ENCODE measurements around the gene PSME3IP1. TPM values are rescaled to one million over a fixed set of nuclear protein-coding genes. Genes with fewer than 3 reads are reported as not detected.
A peak's percentile ranks its signal among the peaks of the same experiment; 100 is the strongest.
"Not testable (repeated sequence)": the region's sequence is repeated elsewhere in the genome, so short reads cannot be mapped to it uniquely, and the experiment has no call there.

Gene PSME3IP1
- total RNA-seq, 1 experiment from 2014 or later: 98.4 TPM

DNA sequence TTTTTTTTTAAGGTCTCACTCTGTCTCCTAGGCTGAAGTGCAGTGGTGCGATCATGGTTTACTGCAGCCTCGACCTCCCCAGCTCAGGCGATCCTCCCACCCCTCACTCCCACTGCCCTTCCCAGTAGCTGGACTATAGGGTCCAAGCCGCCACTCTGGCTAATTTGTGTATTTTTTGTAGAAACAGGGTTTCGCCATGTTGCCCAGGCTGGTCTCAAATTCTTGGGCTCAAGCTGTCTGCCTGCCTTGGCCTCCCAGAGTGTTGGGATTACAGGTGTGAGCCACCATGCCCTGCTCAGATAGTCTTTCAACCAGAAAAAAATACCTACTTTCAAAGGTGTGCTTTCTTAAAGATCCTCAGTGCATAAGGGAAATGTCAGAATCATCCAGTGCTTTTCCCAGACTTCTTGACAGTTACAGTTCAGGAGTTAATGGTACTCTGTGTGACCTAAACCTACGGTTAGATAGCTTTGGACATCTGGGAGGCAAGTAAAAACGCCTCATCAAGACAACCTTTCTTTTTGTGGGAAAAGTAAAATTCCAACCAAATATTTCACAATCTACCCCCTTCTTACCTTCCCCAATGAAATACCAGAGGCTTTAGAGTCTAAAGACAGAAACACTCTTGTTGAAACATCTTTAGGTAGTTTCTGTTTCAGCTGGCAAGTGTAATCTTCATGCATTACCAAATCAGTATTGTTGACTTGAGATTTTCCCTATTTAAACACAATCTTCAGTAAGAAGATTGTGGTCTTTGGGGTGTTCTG is 7.1 kb upstream of the PSME3IP1 start:
- H3K9ac ChIP-seq (ENCODE audit: low read length): no peak overlapping the region
- H3K27ac ChIP-seq (ENCODE audit: low read length): no peak overlapping the region
- no peaks in the 10 kb centered on the region for H4K20me1 ChIP-seq (ENCODE audit: insufficient read depth, low read depth, low read length)
- no peaks in the 10 kb centered on the region for H3K9me3 ChIP-seq (ENCODE audit: low read length)
- no peak overlapping the region for H2AFZ ChIP-seq (ENCODE audit: low read length)
- H3K9me2 ChIP-seq (replicated peaks; ENCODE audit: insufficient read depth, low read length): no peaks in the 10 kb centered on the region
- peaks cover 98% of the 10 kb centered on the region for H3K79me2 ChIP-seq (ENCODE audit: low read length)
- peaks cover 34% of the 10 kb centered on the region for H3K4me1 ChIP-seq (ENCODE audit: low read length)
- H3K27me3 ChIP-seq (ENCODE audit: low read length): no peaks in the 10 kb centered on the region
- H3K4me2 ChIP-seq (ENCODE audit: low read depth, low read length, poor library complexity, severe bottlenecking): no peak overlapping the region
- no peak for DNase-seq
- H3K36me3 ChIP-seq (ENCODE audit: insufficient read depth, low read length): peaks cover 3% of the 10 kb centered on the region
- no peak overlapping the region for H3K4me3 ChIP-seq (ENCODE audit: low read length)

DNA sequence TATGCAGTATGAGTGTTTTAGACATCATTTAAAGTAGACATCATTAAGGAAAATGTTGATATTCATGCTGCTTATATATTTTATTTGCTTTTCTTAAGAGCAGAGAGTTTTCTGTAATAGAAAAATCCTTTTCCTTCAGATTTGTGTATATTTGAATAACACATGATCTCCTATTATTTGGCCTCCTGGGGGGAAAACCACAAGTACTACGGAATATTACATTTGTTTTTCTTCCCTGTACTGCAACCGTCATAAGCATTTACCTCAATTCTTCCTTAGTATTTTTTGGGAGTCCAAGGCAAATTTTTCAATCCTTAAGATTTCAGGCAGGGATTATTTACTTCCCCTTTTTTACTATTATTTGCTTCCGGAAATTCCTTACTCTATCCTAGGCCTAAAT is 6.3 kb upstream of the PSME3IP1 start:
- H3K36me3 ChIP-seq (ENCODE audit: insufficient read depth, low read length): peaks cover 3% of the 10 kb centered on the region
- no peak overlapping the region for H2AFZ ChIP-seq (ENCODE audit: low read length)
- H3K79me2 ChIP-seq (ENCODE audit: low read length): peaks cover 98% of the 10 kb centered on the region
- H3K9me3 ChIP-seq (ENCODE audit: low read length): no peaks in the 10 kb centered on the region
- DNase-seq: no peak
- H3K9me2 ChIP-seq (replicated peaks; ENCODE audit: insufficient read depth, low read length): no peaks in the 10 kb centered on the region
- no peak overlapping the region for H3K9ac ChIP-seq (ENCODE audit: low read length)
- H3K4me2 ChIP-seq (ENCODE audit: low read depth, low read length, poor library complexity, severe bottlenecking): peak overlapping the region; percentile 23
- H3K4me1 ChIP-seq (ENCODE audit: low read length): peaks cover 38% of the 10 kb centered on the region
- no peaks in the 10 kb centered on the region for H4K20me1 ChIP-seq (ENCODE audit: insufficient read depth, low read depth, low read length)
- H3K27me3 ChIP-seq (ENCODE audit: low read length): no peaks in the 10 kb centered on the region
- no peak overlapping the region for H3K4me3 ChIP-seq (ENCODE audit: low read length)
- H3K27ac ChIP-seq (ENCODE audit: low read length): 0 out of 2 replicates have a peak overlapping the region, but pooled peaks have one; percentile 24

GRCh38 chr16:57191056-57191571 is 5.3 kb upstream of the PSME3IP1 start:
- H3K79me2 ChIP-seq (ENCODE audit: low read length): peaks cover 97% of the 10 kb centered on the region
- no peaks in the 10 kb centered on the region for H3K27me3 ChIP-seq (ENCODE audit: low read length)
- no peak overlapping the region for H2AFZ ChIP-seq (ENCODE audit: low read length)
- DNase-seq: no peak
- H3K9me2 ChIP-seq (replicated peaks; ENCODE audit: insufficient read depth, low read length): no peaks in the 10 kb centered on the region
- H3K9ac ChIP-seq (ENCODE audit: low read length): no peak overlapping the region
- H3K4me1 ChIP-seq (ENCODE audit: low read length): peaks cover 38% of the 10 kb centered on the region
- no peaks in the 10 kb centered on the region for H4K20me1 ChIP-seq (ENCODE audit: insufficient read depth, low read depth, low read length)
- peaks cover 3% of the 10 kb centered on the region for H3K36me3 ChIP-seq (ENCODE audit: insufficient read depth, low read length)
- H3K4me3 ChIP-seq (ENCODE audit: low read length): no peak overlapping the region
- H3K27ac ChIP-seq (ENCODE audit: low read length): no peak overlapping the region
- no peak overlapping the region for H3K4me2 ChIP-seq (ENCODE audit: low read depth, low read length, poor library complexity, severe bottlenecking)
- H3K9me3 ChIP-seq (ENCODE audit: low read length): no peaks in the 10 kb centered on the region

DNA sequence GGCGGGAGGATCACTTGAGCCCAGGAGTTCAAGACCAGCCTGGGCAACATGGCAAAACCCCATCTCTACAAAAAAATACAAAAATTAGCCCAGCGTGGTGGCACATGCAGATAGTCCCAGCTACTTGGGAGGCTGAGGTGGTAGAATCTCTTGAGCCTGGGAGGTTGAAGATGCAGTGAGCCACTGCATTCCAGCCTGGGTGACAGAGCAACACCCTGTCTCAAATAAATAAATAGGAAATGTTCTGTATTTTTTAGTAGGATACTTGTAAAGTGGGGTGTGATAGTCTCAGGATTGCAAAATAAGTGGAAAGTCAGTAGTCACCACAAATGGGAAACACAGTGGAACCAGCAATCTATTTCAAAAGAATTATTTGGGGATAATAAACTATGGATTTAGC is 4.3 kb upstream of the PSME3IP1 start:
- Histone ChIP-seq H3K9me3 (ENCODE audit: low read length) (no peaks in the 10 kb centered on the region), H3K4me1 (ENCODE audit: low read length) (peaks cover 38% of the 10 kb centered on the region), H3K79me2 (ENCODE audit: low read length) (peaks cover 96% of the 10 kb centered on the region), H3K9ac (ENCODE audit: low read length) (no peak overlapping the region), H3K27me3 (ENCODE audit: low read length) (no peaks in the 10 kb centered on the region), H3K36me3 (ENCODE audit: insufficient read depth, low read length) (peaks cover 3% of the 10 kb centered on the region), H3K4me3 (ENCODE audit: low read length) (no peak overlapping the region), H3K4me2 (ENCODE audit: low read depth, low read length, poor library complexity, severe bottlenecking) (no peak overlapping the region), H4K20me1 (ENCODE audit: insufficient read depth, low read depth, low read length) (no peaks in the 10 kb centered on the region), H2AFZ (ENCODE audit: low read length) (no peak overlapping the region), H3K27ac (ENCODE audit: low read length) (no peak overlapping the region), H3K9me2 (replicated peaks; ENCODE audit: insufficient read depth, low read length) (no peaks in the 10 kb centered on the region)
- no peak for DNase-seq

DNA sequence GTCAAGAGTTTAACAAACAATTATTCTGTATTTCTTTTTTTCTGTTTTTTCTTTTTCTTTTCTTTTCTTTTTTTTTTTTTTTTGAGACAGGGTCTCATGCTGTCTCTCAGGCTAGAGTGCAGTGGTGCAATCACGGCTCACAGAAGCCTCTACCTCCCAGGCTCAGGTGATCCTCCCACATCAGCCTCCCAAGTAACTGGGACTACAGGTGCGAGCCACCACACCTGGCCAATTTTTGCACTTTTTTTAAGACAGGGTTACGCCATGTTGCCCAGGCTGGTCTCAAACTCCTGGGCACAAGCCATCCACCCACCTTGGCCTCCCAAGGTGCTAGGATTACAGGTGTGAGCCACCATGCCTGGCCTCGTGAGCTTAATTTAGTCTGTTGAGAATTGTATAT is 3.7 kb upstream of the PSME3IP1 start:
- H3K9me3 ChIP-seq (ENCODE audit: low read length); H3K36me3 ChIP-seq (ENCODE audit: insufficient read depth, low read length); H3K9ac ChIP-seq (ENCODE audit: low read length); H4K20me1 ChIP-seq (ENCODE audit: insufficient read depth, low read depth, low read length); H2AFZ ChIP-seq (ENCODE audit: low read length); H3K4me2 ChIP-seq (ENCODE audit: low read depth, low read length, poor library complexity, severe bottlenecking); DNase-seq; H3K27me3 ChIP-seq (ENCODE audit: low read length); H3K9me2 ChIP-seq (replicated peaks; ENCODE audit: insufficient read depth, low read length); H3K27ac ChIP-seq (ENCODE audit: low read length); H3K4me3 ChIP-seq (ENCODE audit: low read length): not testable (repeated sequence)
- Histone ChIP-seq H3K79me2 (ENCODE audit: low read length) (peaks cover 96% of the 10 kb centered on the region), H3K4me1 (ENCODE audit: low read length) (peaks cover 38% of the 10 kb centered on the region)

DNA sequence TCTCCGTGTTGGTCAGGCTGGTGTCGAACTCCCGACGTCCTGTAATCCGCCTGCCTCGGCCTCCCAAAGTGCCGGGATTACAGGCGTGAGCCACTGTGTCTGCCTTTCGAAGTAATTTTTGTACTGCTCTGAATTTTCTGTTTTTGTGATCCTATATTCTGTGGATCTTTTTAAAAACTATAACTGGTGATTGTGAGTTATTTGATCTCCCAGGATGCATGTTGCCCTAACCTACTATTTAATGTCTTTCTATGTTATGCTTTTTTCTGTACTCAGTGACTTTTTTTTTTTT is 2.8 kb upstream of the PSME3IP1 start:
- no peak overlapping the region for H3K4me2 ChIP-seq (ENCODE audit: low read depth, low read length, poor library complexity, severe bottlenecking)
- no peaks in the 10 kb centered on the region for H4K20me1 ChIP-seq (ENCODE audit: insufficient read depth, low read depth, low read length)
- peaks cover 96% of the 10 kb centered on the region for H3K79me2 ChIP-seq (ENCODE audit: low read length)
- no peaks in the 10 kb centered on the region for H3K9me2 ChIP-seq (replicated peaks; ENCODE audit: insufficient read depth, low read length)
- peaks cover 3% of the 10 kb centered on the region for H3K36me3 ChIP-seq (ENCODE audit: insufficient read depth, low read length)
- no peak overlapping the region for H3K27ac ChIP-seq (ENCODE audit: low read length)
- no peaks in the 10 kb centered on the region for H3K27me3 ChIP-seq (ENCODE audit: low read length)
- H2AFZ ChIP-seq (ENCODE audit: low read length): no peak overlapping the region
- H3K4me3 ChIP-seq (ENCODE audit: low read length): no peak overlapping the region
- no peak for DNase-seq
- no peaks in the 10 kb centered on the region for H3K9me3 ChIP-seq (ENCODE audit: low read length)
- H3K9ac ChIP-seq (ENCODE audit: low read length): no peak overlapping the region
- peaks cover 42% of the 10 kb centered on the region for H3K4me1 ChIP-seq (ENCODE audit: low read length)

DNA sequence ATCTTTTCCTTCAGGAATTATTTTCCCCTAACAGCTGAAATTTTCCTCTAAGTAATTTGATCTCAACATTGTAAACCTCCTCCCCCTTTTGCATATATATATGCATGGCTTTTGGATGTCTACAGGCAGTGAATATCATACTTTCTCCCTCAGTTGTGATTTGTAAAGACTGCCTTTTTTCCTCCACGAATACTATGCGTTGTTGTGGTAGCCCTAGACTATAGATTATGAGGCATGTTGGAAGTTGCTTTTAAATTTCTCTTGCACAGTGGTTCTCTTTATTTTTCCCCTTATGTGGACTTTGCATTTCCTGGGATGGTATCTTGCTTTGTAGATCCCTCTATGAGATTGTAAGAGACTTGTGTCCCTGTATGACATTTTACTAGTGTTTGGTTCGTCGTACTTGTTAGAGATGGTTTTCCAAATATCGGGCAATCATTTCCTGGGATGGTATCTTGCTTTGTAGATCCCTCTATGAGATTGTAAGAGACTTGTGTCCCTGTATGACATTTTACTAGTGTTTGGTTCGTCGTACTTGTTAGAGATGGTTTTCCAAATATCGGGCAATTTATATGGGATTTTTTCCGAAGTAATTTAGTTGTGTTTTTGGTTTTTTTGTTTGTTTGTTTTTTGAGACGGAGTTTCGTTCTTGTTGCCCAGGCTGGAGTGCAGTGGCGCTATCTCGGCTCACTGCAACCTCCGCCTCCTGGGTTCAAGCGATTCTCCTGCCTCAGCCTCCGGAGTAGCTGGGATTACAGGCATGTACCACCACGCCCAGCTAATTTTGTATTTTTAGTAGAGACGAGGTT is 2.3 kb upstream of the PSME3IP1 start:
- not testable (repeated sequence) for H3K9me3 ChIP-seq (ENCODE audit: low read length); H3K27me3 ChIP-seq (ENCODE audit: low read length); DNase-seq; H4K20me1 ChIP-seq (ENCODE audit: insufficient read depth, low read depth, low read length); H3K9me2 ChIP-seq (replicated peaks; ENCODE audit: insufficient read depth, low read length); H3K36me3 ChIP-seq (ENCODE audit: insufficient read depth, low read length); H2AFZ ChIP-seq (ENCODE audit: low read length)
- peaks cover 96% of the 10 kb centered on the region for H3K79me2 ChIP-seq (ENCODE audit: low read length)
- H3K27ac ChIP-seq (ENCODE audit: low read length): peak overlapping the region; percentile 56
- H3K4me3 ChIP-seq (ENCODE audit: low read length): peak overlapping the region; percentile 94
- H3K9ac ChIP-seq (ENCODE audit: low read length): peak overlapping the region; percentile 93
- H3K4me1 ChIP-seq (ENCODE audit: low read length): peaks cover 47% of the 10 kb centered on the region
- peak overlapping the region; percentile 91 for H3K4me2 ChIP-seq (ENCODE audit: low read depth, low read length, poor library complexity, severe bottlenecking)

Data from Karpas-422 (cell line).